BE2C (cell line): ENCODE data around the gene TRPC6.

Experiments used
- DNase-seq: peaks from one replicate; pipeline ENCODE4 v3.0.0-alpha.2; 2020
- H3K27me3 ChIP-seq: fragments of 250-450 bp; sonication (Bioruptor Pico); 2 replicates; pipeline ENCODE4 v1.5.1; 2020; ENCODE audit warnings: mild to moderate bottlenecking
- H3K36me3 ChIP-seq: fragments of 250-450 bp; sonication (Bioruptor Pico); 2 replicates; pipeline ENCODE4 v1.5.1; 2020; ENCODE audit warnings: mild to moderate bottlenecking
- H3K4me1 ChIP-seq: fragments of 250-450 bp; sonication (Bioruptor Pico); 2 replicates; pipeline ENCODE4 v1.5.1; 2020
- H3K4me3 ChIP-seq: 2 replicates; pipeline ENCODE4 v1.5.1; 2011; ENCODE audit warnings: low read depth, low read length
- H3K9me3 ChIP-seq: fragments of 250-450 bp; sonication (Bioruptor Pico); 2 replicates; pipeline ENCODE4 v1.5.1; 2020
- CTCF ChIP-seq: IDR thresholded peaks from 2 replicates; pipeline ENCODE4 v1.5.1; 2012; ENCODE audit warnings: mild to moderate bottlenecking, low read depth, low read length

TRPC6 gene

GRCh38 chr11:101555366-101555765 is 28.4 kb downstream of the TRPC6 start:
- Histone ChIP-seq H3K36me3 (no peaks in the 10 kb centered on the region), H3K4me1 (no peaks in the 10 kb centered on the region), H3K9me3 (no peaks in the 10 kb centered on the region), H3K4me3 (no peak overlapping the region), H3K27me3 (no peaks in the 10 kb centered on the region)
- no peak for DNase-seq
- no peak for TF ChIP-seq CTCF

GRCh38 chr11:101553891-101554292 is 29.9 kb downstream of the TRPC6 start:
- no peak for TF ChIP-seq CTCF
- Histone ChIP-seq H3K4me1 (no peaks in the 10 kb centered on the region), H3K4me3 (no peak overlapping the region), H3K27me3 (no peaks in the 10 kb centered on the region), H3K9me3 (no peaks in the 10 kb centered on the region), H3K36me3 (no peaks in the 10 kb centered on the region)
- DNase-seq, result no peak

- Histone ChIP-seq H3K9me3 (no peaks in the 10 kb centered on the region), H3K4me1 (no peaks in the 10 kb centered on the region), H3K4me3 (no peak overlapping the region), H3K27me3 (no peaks in the 10 kb centered on the region), H3K36me3 (no peaks in the 10 kb centered on the region)
- DNase-seq, result no peak
- TF ChIP-seq CTCF, result no peak
Measured at GRCh38 chr11:101552888-101553287, 30.9 kb downstream of the TRPC6 start.

GRCh38 chr11:101528541-101528940 is 55.3 kb downstream of the TRPC6 start:
- Histone ChIP-seq H3K27me3 (no peaks in the 10 kb centered on the region), H3K9me3 (no peaks in the 10 kb centered on the region), H3K36me3 (no peaks in the 10 kb centered on the region), H3K4me3 (no peak overlapping the region), H3K4me1 (no peaks in the 10 kb centered on the region)
- TF ChIP-seq CTCF, result no peak
- no peak for DNase-seq

GRCh38 chr11:101523634-101524260 is 60.1 kb downstream of the TRPC6 start:
- no peak for TF ChIP-seq CTCF
- Histone ChIP-seq H3K27me3 (no peaks in the 10 kb centered on the region), H3K4me1 (no peaks in the 10 kb centered on the region)

GRCh38 chr11:101523193-101523592 is 60.6 kb downstream of the TRPC6 start:
- no peak for DNase-seq
- H3K4me3 ChIP-seq, result no peak overlapping the region
- TF ChIP-seq CTCF, result no peak
- no peaks in the 10 kb centered on the region for H3K4me1 ChIP-seq
- H3K36me3 ChIP-seq, result no peaks in the 10 kb centered on the region
- no peaks in the 10 kb centered on the region for H3K9me3 ChIP-seq
- H3K27me3 ChIP-seq, result no peaks in the 10 kb centered on the region

More at GRCh38 chr11:101523634-101524260, 60.1 kb downstream of the TRPC6 start:
- no peaks in the 10 kb centered on the region for H3K36me3 ChIP-seq
- H3K9me3 ChIP-seq, result no peaks in the 10 kb centered on the region
- no peak overlapping the region for H3K4me3 ChIP-seq
- no peak for DNase-seq
